WTC11 (cell line): ENCODE data around the gene PDS5A.

Experiments used
- ATF1 ChIP-seq: sonication (generic); formaldehyde crosslinking; IDR thresholded peaks from 2 replicates; pipeline ENCODE4 v1.8.1; 2023; ENCODE audit warnings: mild to moderate bottlenecking, moderate library complexity, missing genetic modification reagents
- CBFB ChIP-seq: sonication (generic); formaldehyde crosslinking; IDR thresholded peaks from 2 replicates; pipeline ENCODE4 v1.8.1; 2022; ENCODE audit warnings: mild to moderate bottlenecking, low read depth, missing genetic modification reagents
- CDX4 ChIP-seq: fragments of 250-450 bp; sonication (Bioruptor Pico); IDR thresholded peaks from 2 replicates; pipeline ENCODE4 v1.9.0; 2021; ENCODE audit warnings: moderate library complexity, mild to moderate bottlenecking, inconsistent platforms, borderline replicate concordance
- ESRRA ChIP-seq: sonication (generic); formaldehyde crosslinking; IDR thresholded peaks from 2 replicates; pipeline ENCODE4 v1.8.1; 2022; ENCODE audit warnings: mild to moderate bottlenecking, missing genetic modification reagents, borderline replicate concordance
- JUN ChIP-seq: sonication (generic); formaldehyde crosslinking; IDR thresholded peaks from 2 replicates; pipeline ENCODE4 v1.8.0; 2023; ENCODE audit warnings: mild to moderate bottlenecking, missing genetic modification reagents
- NR3C1 ChIP-seq: sonication (generic); formaldehyde crosslinking; conservative IDR thresholded peaks from 2 replicates; pipeline ENCODE4 v1.8.1; 2023; ENCODE audit warnings: low read depth, mild to moderate bottlenecking, missing genetic modification reagents
- SP1 ChIP-seq: sonication (generic); formaldehyde crosslinking; conservative IDR thresholded peaks from 2 replicates; pipeline ENCODE4 v1.8.1; 2022; ENCODE audit warnings: missing genetic modification reagents
- TCF7 ChIP-seq: sonication (generic); formaldehyde crosslinking; IDR thresholded peaks from 2 replicates; pipeline ENCODE4 v1.8.0; 2022; ENCODE audit warnings: mild to moderate bottlenecking, low read depth, missing genetic modification reagents, moderate library complexity
- TP53 ChIP-seq: sonication (generic); formaldehyde crosslinking; IDR thresholded peaks from 2 replicates; pipeline ENCODE4 v1.8.1; 2023; ENCODE audit warnings: mild to moderate bottlenecking, missing genetic modification reagents
- ZNF396 ChIP-seq: fragments of 250-450 bp; sonication (Bioruptor Pico); IDR thresholded peaks from 2 replicates; pipeline ENCODE4 v1.8.0; 2021; ENCODE audit warnings: mild to moderate bottlenecking, moderate library complexity, borderline replicate concordance
- TF ChIP-seq, protein P1 (sequence below): fragments of 200-600 bp; IDR thresholded peaks from 2 replicates; pipeline ENCODE4 v1.8.0; 2022; ENCODE audit warnings: antibody characterized with exemption
- TF ChIP-seq, protein P2 (sequence below): sonication (generic); formaldehyde crosslinking; IDR thresholded peaks from 2 replicates; pipeline ENCODE4 v1.8.1; 2022; ENCODE audit warnings: mild to moderate bottlenecking, moderate library complexity, missing genetic modification reagents

DNA sequence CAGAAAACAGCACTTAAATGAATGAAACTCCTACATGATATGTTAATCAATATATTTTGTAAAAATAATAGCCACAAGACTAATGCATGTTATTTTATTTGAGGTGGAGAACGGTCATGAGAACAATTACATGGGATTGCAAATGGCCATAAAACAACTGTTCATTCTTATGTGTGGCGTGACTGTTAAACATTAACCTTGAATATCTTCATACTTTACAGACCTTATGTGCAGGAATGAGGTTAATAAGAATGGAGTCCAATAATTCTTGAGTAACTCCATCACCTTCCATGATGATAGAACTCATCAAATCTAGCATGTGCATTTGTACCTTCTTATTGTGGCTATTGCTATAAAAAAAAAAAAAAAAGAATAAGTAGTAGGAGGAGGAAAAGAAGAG lies 55.3 kb downstream of the PDS5A start:
- TF ChIP-seq ZNF396 (no peak), TCF7 (CRISPR knock-in tag) (no peak), TP53 (CRISPR knock-in tag) (no peak), CDX4 (no peak), JUN (CRISPR knock-in tag) (no peak), NR3C1 (no peak), CBFB (CRISPR knock-in tag) (no peak), ESRRA (CRISPR knock-in tag) (no peak), SP1 (CRISPR knock-in tag) (no peak), ATF1 (no peak)
- TF ChIP-seq, protein P1, sequence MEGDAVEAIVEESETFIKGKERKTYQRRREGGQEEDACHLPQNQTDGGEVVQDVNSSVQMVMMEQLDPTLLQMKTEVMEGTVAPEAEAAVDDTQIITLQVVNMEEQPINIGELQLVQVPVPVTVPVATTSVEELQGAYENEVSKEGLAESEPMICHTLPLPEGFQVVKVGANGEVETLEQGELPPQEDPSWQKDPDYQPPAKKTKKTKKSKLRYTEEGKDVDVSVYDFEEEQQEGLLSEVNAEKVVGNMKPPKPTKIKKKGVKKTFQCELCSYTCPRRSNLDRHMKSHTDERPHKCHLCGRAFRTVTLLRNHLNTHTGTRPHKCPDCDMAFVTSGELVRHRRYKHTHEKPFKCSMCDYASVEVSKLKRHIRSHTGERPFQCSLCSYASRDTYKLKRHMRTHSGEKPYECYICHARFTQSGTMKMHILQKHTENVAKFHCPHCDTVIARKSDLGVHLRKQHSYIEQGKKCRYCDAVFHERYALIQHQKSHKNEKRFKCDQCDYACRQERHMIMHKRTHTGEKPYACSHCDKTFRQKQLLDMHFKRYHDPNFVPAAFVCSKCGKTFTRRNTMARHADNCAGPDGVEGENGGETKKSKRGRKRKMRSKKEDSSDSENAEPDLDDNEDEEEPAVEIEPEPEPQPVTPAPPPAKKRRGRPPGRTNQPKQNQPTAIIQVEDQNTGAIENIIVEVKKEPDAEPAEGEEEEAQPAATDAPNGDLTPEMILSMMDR: no peak
- TF ChIP-seq, protein P2, sequence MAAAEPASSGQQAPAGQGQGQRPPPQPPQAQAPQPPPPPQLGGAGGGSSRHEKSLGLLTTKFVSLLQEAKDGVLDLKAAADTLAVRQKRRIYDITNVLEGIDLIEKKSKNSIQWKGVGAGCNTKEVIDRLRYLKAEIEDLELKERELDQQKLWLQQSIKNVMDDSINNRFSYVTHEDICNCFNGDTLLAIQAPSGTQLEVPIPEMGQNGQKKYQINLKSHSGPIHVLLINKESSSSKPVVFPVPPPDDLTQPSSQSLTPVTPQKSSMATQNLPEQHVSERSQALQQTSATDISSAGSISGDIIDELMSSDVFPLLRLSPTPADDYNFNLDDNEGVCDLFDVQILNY (CRISPR knock-in tag): no peak
